AG09309 (cell line): ENCODE data around the gene TSG101.

Experiments used
- DNase-seq: peaks from one replicate; pipeline ENCODE4 v3.0.0-alpha.2; 2010; ENCODE audit warnings: low read depth
- H3K4me3 ChIP-seq: 2 replicates; pipeline ENCODE4 v1.5.1; 2011; ENCODE audit warnings: mild to moderate bottlenecking, low read depth, low read length, moderate library complexity; ENCODE audit not compliant: control insufficient read depth
- TF ChIP-seq, protein P1 (sequence below): IDR thresholded peaks from 2 replicates; pipeline ENCODE4 v1.5.1; 2011; ENCODE audit warnings: mild to moderate bottlenecking, low read depth, low read length, inconsistent platforms; ENCODE audit not compliant: insufficient read depth, control insufficient read depth; ENCODE audit errors: missing control alignments

TSG101 gene

DNA sequence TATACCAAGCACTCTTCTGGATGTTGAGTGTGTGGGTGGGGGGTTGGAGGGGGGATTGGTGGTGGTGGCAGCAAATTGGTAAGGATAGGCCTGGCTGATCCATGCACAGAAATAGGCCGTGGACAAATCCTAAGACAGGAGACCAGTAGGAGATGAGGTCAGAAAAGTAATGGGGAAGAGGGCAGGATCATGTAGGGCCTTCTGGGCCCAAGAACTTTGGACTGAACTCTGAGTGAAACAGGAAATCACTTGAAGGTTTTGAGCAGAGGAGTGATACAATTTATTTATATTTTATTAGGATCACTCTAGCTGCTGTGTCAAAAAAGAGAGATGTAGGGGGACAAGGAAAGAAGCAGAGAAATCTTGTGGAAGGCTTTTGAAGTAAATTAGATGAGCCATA lies 28.7 kb downstream of the TSG101 start:
- DNase-seq = no peak
- TF ChIP-seq, protein P1, sequence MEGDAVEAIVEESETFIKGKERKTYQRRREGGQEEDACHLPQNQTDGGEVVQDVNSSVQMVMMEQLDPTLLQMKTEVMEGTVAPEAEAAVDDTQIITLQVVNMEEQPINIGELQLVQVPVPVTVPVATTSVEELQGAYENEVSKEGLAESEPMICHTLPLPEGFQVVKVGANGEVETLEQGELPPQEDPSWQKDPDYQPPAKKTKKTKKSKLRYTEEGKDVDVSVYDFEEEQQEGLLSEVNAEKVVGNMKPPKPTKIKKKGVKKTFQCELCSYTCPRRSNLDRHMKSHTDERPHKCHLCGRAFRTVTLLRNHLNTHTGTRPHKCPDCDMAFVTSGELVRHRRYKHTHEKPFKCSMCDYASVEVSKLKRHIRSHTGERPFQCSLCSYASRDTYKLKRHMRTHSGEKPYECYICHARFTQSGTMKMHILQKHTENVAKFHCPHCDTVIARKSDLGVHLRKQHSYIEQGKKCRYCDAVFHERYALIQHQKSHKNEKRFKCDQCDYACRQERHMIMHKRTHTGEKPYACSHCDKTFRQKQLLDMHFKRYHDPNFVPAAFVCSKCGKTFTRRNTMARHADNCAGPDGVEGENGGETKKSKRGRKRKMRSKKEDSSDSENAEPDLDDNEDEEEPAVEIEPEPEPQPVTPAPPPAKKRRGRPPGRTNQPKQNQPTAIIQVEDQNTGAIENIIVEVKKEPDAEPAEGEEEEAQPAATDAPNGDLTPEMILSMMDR = no peak

DNA sequence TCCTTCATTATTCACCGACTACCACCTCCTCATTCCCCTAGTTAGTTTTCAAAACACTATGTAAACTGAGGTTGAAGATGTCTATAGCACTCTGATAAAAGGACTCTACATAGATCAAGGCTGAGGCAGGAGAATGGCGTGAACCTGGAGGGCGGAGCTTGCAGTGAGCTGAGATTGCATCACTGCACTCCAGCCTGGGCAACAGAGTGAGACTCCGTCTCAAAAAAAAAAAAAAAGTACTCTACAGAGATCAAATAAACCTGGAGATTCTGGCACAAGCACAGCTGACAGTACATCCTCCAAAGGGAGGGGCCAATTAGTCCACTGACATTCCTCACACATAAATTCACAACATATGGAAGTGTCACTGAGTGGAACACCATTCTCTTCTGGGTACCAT lies 31.0 kb downstream of the TSG101 start:
- no peak for DNase-seq
- no peak overlapping the region for H3K4me3 ChIP-seq
- TF ChIP-seq, protein P1 = no peak

More for the DNA sequence above, 28.7 kb downstream of the TSG101 start:
- no peak overlapping the region for H3K4me3 ChIP-seq

DNA sequence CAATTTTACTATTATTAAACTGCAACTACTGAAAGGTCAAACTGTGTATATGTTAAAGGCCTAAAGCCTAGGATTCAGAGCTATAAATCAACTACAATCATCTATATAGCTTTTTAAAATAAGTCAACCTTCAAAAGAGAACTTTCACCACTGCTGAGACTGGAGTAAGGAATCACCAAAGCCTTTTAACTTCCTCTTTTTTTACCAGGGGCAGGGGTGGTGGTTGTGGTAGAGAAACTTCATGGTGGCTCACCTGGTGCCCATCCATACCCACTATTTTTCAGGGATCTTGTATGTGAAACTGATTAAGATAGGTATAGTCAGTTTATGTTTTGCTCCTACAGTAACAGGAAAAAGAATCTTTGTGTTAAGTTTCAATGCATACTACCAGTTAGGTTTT lies 31.5 kb downstream of the TSG101 start:
- no peak overlapping the region for H3K4me3 ChIP-seq
- DNase-seq = no peak
- TF ChIP-seq, protein P1 = no peak

DNA sequence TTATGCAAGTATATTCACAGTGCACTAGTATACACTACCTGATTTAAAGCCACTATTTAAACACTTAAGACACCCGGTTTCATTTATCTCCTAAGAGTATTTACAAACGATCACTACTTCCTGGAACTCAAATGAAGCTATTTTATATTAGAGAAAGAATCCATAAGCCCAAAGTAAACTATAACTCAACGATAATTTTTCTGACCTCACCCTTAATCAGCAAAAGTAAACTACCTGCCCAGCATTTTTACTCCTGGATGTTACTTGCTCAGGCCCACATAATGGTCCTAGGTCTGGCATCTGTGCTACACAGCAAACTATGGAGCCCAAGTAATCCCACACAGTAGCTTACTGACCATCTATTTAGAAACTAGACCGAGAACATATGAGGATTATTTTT lies 33.4 kb downstream of the TSG101 start:
- H3K4me3 ChIP-seq = no peak overlapping the region
- no peak for DNase-seq
- TF ChIP-seq, protein P1 = no peak

DNA sequence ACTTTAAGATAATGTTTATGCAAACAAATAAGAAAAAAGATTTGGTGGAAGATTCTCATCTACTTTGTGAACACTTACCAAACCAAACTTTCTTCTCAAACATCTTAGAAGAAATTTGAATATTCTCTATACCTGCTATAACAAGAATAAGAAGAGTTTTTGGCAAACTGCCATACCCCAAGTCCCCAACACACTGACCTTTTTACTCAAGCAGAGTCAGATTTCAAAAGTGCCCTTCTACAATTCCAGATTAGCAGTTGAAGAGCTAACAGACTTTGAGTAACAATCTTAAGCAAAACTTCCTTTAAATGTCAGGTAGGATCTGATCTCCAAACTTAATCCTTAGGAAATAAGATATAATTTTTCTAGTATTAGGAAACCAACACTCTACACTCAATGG lies 33.9 kb downstream of the TSG101 start:
- TF ChIP-seq, protein P1 = no peak
- no peak for DNase-seq
- H3K4me3 ChIP-seq = no peak overlapping the region

DNA sequence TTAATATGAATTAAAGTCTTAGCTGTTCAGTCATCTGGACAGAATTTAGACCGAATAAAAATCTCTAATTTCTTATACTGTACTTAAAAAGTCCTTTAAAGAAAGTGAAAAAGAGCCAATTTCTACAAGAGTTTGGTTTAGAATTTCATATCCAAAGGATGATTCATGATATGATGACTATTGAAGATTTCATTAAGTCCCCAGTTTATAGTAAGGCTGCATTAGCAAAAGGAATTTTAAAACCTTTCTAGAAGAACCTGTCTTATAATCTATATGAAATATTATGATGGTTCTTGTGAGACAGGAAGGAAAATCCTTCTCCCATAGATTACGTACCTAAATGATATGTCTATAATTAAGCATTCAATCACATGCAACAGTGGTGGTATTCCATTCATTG lies 34.8 kb downstream of the TSG101 start:
- TF ChIP-seq, protein P1 = no peak
- no peak for DNase-seq
- no peak overlapping the region for H3K4me3 ChIP-seq
